Keratinocyte (primary cell): ENCODE results near the gene NAA15. TPM values are rescaled to one million over a fixed set of nuclear protein-coding genes. Genes with fewer than 3 reads are reported as not detected.

Experiments
- DNase-seq: peaks from one replicate; pipeline ENCODE4 v3.0.0-alpha.2; 2011; ENCODE audit warnings: low read depth, missing footprints, low spot score
- FAIRE-seq: peaks from 2 replicates; lab custom pipeline; 2011; peaks lifted over from hg19 to GRCh38; lab: Jason Lieb, UNC
- H2AFZ ChIP-seq: 2 replicates; pipeline ENCODE4 v1.6.0; 2012; ENCODE audit warnings: low read length, control low read depth, inconsistent platforms; ENCODE audit not compliant: control insufficient read depth
- H3K27ac ChIP-seq: 2 replicates; pipeline ENCODE4 v1.5.1; 2011; ENCODE audit warnings: low read length; ENCODE audit not compliant: control insufficient read depth, insufficient read depth
- H3K27me3 ChIP-seq: 3 replicates; pipeline ENCODE4 v1.6.0; 2011; ENCODE audit warnings: low read length; ENCODE audit not compliant: control insufficient read depth, insufficient read depth; ENCODE audit errors: extremely low read depth
- H3K36me3 ChIP-seq, 2 experiments: 2 replicates in 1 of 2; 3 replicates in 1 of 2; pipeline ENCODE4 v1.5.1; 2011; ENCODE audit warnings: low read length in 2 of 2, mild to moderate bottlenecking in 1 of 2; ENCODE audit not compliant: control insufficient read depth in 2 of 2, insufficient read depth in 2 of 2; ENCODE audit errors: extremely low read depth in 1 of 2
- H3K4me1 ChIP-seq: 3 replicates; pipeline ENCODE4 v1.5.1; 2011; ENCODE audit warnings: low read length; ENCODE audit not compliant: control insufficient read depth, insufficient read depth; ENCODE audit errors: extremely low read depth
- H3K4me2 ChIP-seq: 3 replicates; pipeline ENCODE4 v1.6.0; 2011; ENCODE audit warnings: low read depth, low read length; ENCODE audit not compliant: control insufficient read depth, insufficient read depth; ENCODE audit errors: extremely low read depth
- H3K4me3 ChIP-seq, 3 experiments: fragments of 200-600 bp in 1 of 3; sonication (generic) in 1 of 3; 2 replicates in 2 of 3; 3 replicates in 1 of 3; pipeline ENCODE4 v1.5.1; 2011 to 2016; ENCODE audit warnings: low read length in 3 of 3, mild to moderate bottlenecking in 3 of 3, control low read depth in 2 of 3, inconsistent platforms in 1 of 3, low read depth in 1 of 3, mixed read lengths in 1 of 3, mixed run types in 1 of 3, moderate library complexity in 1 of 3; ENCODE audit not compliant: control insufficient read depth in 2 of 3, insufficient read depth in 2 of 3; ENCODE audit errors: extremely low read depth in 1 of 3
- H3K79me2 ChIP-seq: 2 replicates; pipeline ENCODE4 v1.6.0; 2012; ENCODE audit warnings: low read length; ENCODE audit not compliant: control insufficient read depth, insufficient read depth
- H3K9ac ChIP-seq: 3 replicates; pipeline ENCODE4 v1.6.0; 2011; ENCODE audit warnings: low read length; ENCODE audit not compliant: control insufficient read depth, insufficient read depth; ENCODE audit errors: extremely low read depth
- H3K9me1 ChIP-seq: 3 replicates; pipeline ENCODE4 v1.6.0; 2011; ENCODE audit warnings: low read length; ENCODE audit not compliant: control insufficient read depth, insufficient read depth; ENCODE audit errors: extremely low read depth
- H3K9me3 ChIP-seq: 2 replicates; pipeline ENCODE4 v1.5.1; 2012; ENCODE audit warnings: low read depth, low read length; ENCODE audit not compliant: control insufficient read depth
- H4K20me1 ChIP-seq: 3 replicates; pipeline ENCODE4 v1.6.0; 2011; ENCODE audit warnings: low read length; ENCODE audit not compliant: control insufficient read depth, insufficient read depth; ENCODE audit errors: extremely low read depth
- CTCF ChIP-seq, 3 experiments: IDR thresholded peaks in 1 of 3; conservative IDR thresholded peaks in 1 of 3; optimal IDR thresholded peaks in 1 of 3; 2 replicates in 2 of 3; 3 replicates in 1 of 3; pipeline versions ENCODE3 to v1.5.1; 2011; ENCODE audit warnings: low read length in 3 of 3, mild to moderate bottlenecking in 3 of 3, moderate library complexity in 2 of 3, control low read depth in 1 of 3, inconsistent platforms in 1 of 3; ENCODE audit not compliant: insufficient read depth in 2 of 3; ENCODE audit errors: extremely low read depth in 1 of 3
- EZH2 ChIP-seq: IDR thresholded peaks from one replicate; pipeline ENCODE4 v1.6.1; 2012; ENCODE audit warnings: inconsistent platforms, mild to moderate bottlenecking, low read length, moderate library complexity
- dilution Hi-C: fragments of 300-500 bp; cut with MboI; formaldehyde crosslinking; loops from one replicate; pipeline ENCODE4 v1.7.0; 2020; ENCODE audit warnings: low sequenced_read_pairs; ENCODE audit not compliant: extremely low pct_ligation_motif_present
- polyA plus RNA-seq, 5 experiments: library from polyadenylated mRNA; depleted of rRNA in 3 of 5; stranded (reverse) in 3 of 5; stranded (forward) in 1 of 5; unstranded in 1 of 5; fragments of >200 nt; gene quantifications; 1 replicate in 1 of 5; 2 replicates in 3 of 5; 3 replicates in 1 of 5; pipeline versions ENCODE4 v1.2.1 to v1.2.3, GENCODE V29; 2011 to 2012; ENCODE audit warnings: missing spikeins in 2 of 5, low read depth in 1 of 5, low replicate concordance in 1 of 5

Gene NAA15
- polyA plus RNA-seq, 1 donor (not counting 4 experiments of a cell fraction or from before 2014, with no cell fraction given) = 37.2 TPM

- Histone ChIP-seq H3K27ac (no peak overlapping the region), H3K9me1 (peaks cover under 1% of the 10 kb centered on the region), H4K20me1 (no peaks in the 10 kb centered on the region), H3K9me3 (no peaks in the 10 kb centered on the region), H3K36me3 (no peaks in the 10 kb centered on the region), H3K79me2 (peaks cover 26% of the 10 kb centered on the region), H3K9ac (no peak overlapping the region), H3K4me1 (peaks cover 19% of the 10 kb centered on the region), H3K4me3 (no peak overlapping the region), H2AFZ (no peak overlapping the region), H3K4me2 (no peak overlapping the region), H3K27me3 (no peaks in the 10 kb centered on the region)
- no peak for TF ChIP-seq EZH2
- TF ChIP-seq CTCF (optimal IDR thresholded peaks at IDR 0.05 in 1 of 3, IDR thresholded peaks at IDR 0.05 in 1 of 3, conservative IDR thresholded peaks at IDR 0.05 in 1 of 3; ENCODE audit: extremely low read depth in 1 of 3, insufficient read depth in 2 of 3, low read length in 3 of 3) = no peak
- no peak for DNase-seq
- no peak for FAIRE-seq
- dilution Hi-C loops = no loop called here
Observed at GRCh38 chr4:139450586-139450985, 149.3 kb downstream of the NAA15 start.

- peak overlapping the region; percentile 82 for H3K27ac ChIP-seq
- peaks cover 27% of the 10 kb centered on the region for H3K4me1 ChIP-seq
- H3K27me3 ChIP-seq = no peaks in the 10 kb centered on the region
- peak overlapping the region; percentile 84 for H3K9ac ChIP-seq
- no peaks in the 10 kb centered on the region for H4K20me1 ChIP-seq
- H3K9me1 ChIP-seq = peaks cover 3% of the 10 kb centered on the region
- FAIRE-seq (no peak), DNase-seq (no peak)
- peak overlapping the region; percentile 97 for H3K4me2 ChIP-seq
- TF ChIP-seq CTCF (optimal IDR thresholded peaks at IDR 0.05 in 1 of 3, IDR thresholded peaks at IDR 0.05 in 1 of 3, conservative IDR thresholded peaks at IDR 0.05 in 1 of 3; ENCODE audit: extremely low read depth in 1 of 3, insufficient read depth in 2 of 3, low read length in 3 of 3) (no peak), EZH2 (no peak)
- no peaks in the 10 kb centered on the region for H3K36me3 ChIP-seq
- no peak overlapping the region for H2AFZ ChIP-seq
- H3K4me3 ChIP-seq = peak overlapping the region; percentile 67 to 97 (median 86)
- peaks cover 40% of the 10 kb centered on the region for H3K79me2 ChIP-seq
- dilution Hi-C loops = no loop called here
- no peaks in the 10 kb centered on the region for H3K9me3 ChIP-seq
Observed at GRCh38 chr4:139451997-139452396, 150.7 kb downstream of the NAA15 start.
